GM23338 (cell line): ENCODE data around the gene LIPA. TPM values are rescaled to one million over a fixed set of nuclear protein-coding genes. Genes with fewer than 3 reads are reported as not detected.

Experiments used
- ATAC-seq: fragments of 200-7000 bp; cut with Tn5 transposase; 3 replicates; pipeline ENCODE4 v1.9.1; 2020
- DNase-seq: peaks from one replicate; pipeline ENCODE4 v3.0.0-alpha.2; 2015; ENCODE audit warnings: low spot score
- H2AFZ ChIP-seq: fragments of 200-600 bp; sonication (generic); 2 replicates; pipeline ENCODE4 v1.8.0; 2016; ENCODE audit warnings: antibody characterized with exemption, mild to moderate bottlenecking, moderate library complexity
- H3F3A ChIP-seq: fragments of 200-600 bp; sonication (generic); replicated peaks from 2 replicates; pipeline ENCODE4 v1.8.0; 2017; ENCODE audit warnings: antibody characterized with exemption, mixed run types, low read depth
- H3K27ac ChIP-seq: fragments of 200-600 bp; sonication (generic); 2 replicates; pipeline ENCODE4 v1.6.1; 2016; ENCODE audit warnings: low read depth
- H3K27me3 ChIP-seq: fragments of 200-600 bp; sonication (generic); 2 replicates; pipeline ENCODE4 v1.8.0; 2016; ENCODE audit warnings: mild to moderate bottlenecking, mixed run types, moderate library complexity; ENCODE audit not compliant: insufficient read depth
- H3K36me3 ChIP-seq: fragments of 200-600 bp; sonication (generic); 2 replicates; pipeline ENCODE4 v1.8.0; 2016; ENCODE audit warnings: mild to moderate bottlenecking; ENCODE audit not compliant: insufficient read depth
- H3K4me1 ChIP-seq: fragments of 200-600 bp; sonication (generic); 2 replicates; pipeline ENCODE4 v1.8.0; 2016; ENCODE audit warnings: mild to moderate bottlenecking, moderate library complexity; ENCODE audit not compliant: insufficient read depth
- H3K4me2 ChIP-seq: fragments of 200-600 bp; sonication (generic); 2 replicates; pipeline ENCODE4 v1.7.1; 2017; ENCODE audit warnings: mixed run types
- H3K4me3 ChIP-seq: fragments of 200-600 bp; sonication (generic); 2 replicates; pipeline ENCODE4 v1.6.1; 2016; ENCODE audit warnings: mixed run types
- H3K79me2 ChIP-seq: fragments of 200-600 bp; sonication (generic); replicated peaks from 2 replicates; pipeline ENCODE4 v1.8.0; 2017; ENCODE audit warnings: mild to moderate bottlenecking; ENCODE audit not compliant: insufficient read depth
- H3K9me2 ChIP-seq: fragments of 200-600 bp; sonication (generic); 2 replicates; pipeline ENCODE4 v1.8.0; 2017; ENCODE audit not compliant: insufficient read depth
- H4K20me1 ChIP-seq: fragments of 200-600 bp; sonication (generic); replicated peaks from 2 replicates; pipeline ENCODE4 v1.8.0; 2017; ENCODE audit warnings: mild to moderate bottlenecking; ENCODE audit not compliant: insufficient read depth
- H3K27ac Mint-ChIP-seq: 2 replicates; pipeline ENCODE4 v1.8.0; 2020; ENCODE audit warnings: inconsistent platforms, mild to moderate bottlenecking, moderate library complexity, mixed read lengths
- H3K27me3 Mint-ChIP-seq: 3 replicates; pipeline ENCODE4 v1.8.0; 2022; ENCODE audit warnings: low read depth, mild to moderate bottlenecking, moderate library complexity, mixed read lengths, inconsistent platforms; ENCODE audit not compliant: insufficient read depth, poor library complexity
- H3K36me3 Mint-ChIP-seq: 3 replicates; pipeline ENCODE4 v1.8.0; 2021; ENCODE audit warnings: low read depth, mild to moderate bottlenecking, inconsistent platforms, moderate library complexity, mixed read lengths
- H3K4me1 Mint-ChIP-seq: 3 replicates; pipeline ENCODE4 v1.8.0; 2020; ENCODE audit warnings: mild to moderate bottlenecking, inconsistent platforms, mixed read lengths
- H3K4me3 Mint-ChIP-seq: 3 replicates; pipeline ENCODE4 v1.8.0; 2021; ENCODE audit warnings: moderate library complexity, mild to moderate bottlenecking, inconsistent platforms, mixed read lengths
- H3K9me3 Mint-ChIP-seq: 3 replicates; pipeline ENCODE4 v1.8.0; 2020; ENCODE audit warnings: moderate library complexity, mild to moderate bottlenecking, inconsistent platforms, mixed read lengths
- EZH2 ChIP-seq: fragments of 200-600 bp; sonication (generic); IDR thresholded peaks from one replicate; pipeline ENCODE4 v1.8.0; 2017; ENCODE audit warnings: antibody characterized with exemption, mild to moderate bottlenecking, low read depth; ENCODE audit not compliant: unreplicated experiment
- NANOG ChIP-seq: IDR thresholded peaks from 2 replicates; pipeline ENCODE4 v1.6.1; 2016; ENCODE audit warnings: antibody characterized with exemption, borderline replicate concordance
- STAT1 ChIP-seq: IDR thresholded peaks from one replicate; pipeline ENCODE4 v1.6.1; 2016; ENCODE audit warnings: antibody characterized with exemption; ENCODE audit not compliant: unreplicated experiment
- ZNF462 ChIP-seq: fragments of 250-450 bp; sonication (Bioruptor Pico); IDR thresholded peaks from 2 replicates; pipeline ENCODE4 v1.5.0; 2020; ENCODE audit warnings: mild to moderate bottlenecking, moderate library complexity
- polyA plus RNA-seq: library from polyadenylated mRNA; unstranded; fragments of >200 nt; fragmentation: Nextera tagmentation; extraction: Ambion mirVana; gene quantifications from 2 replicates; pipeline ENCODE4 v1.2.1, GENCODE V29; 2016
- total RNA-seq: library from RNA; depleted of rRNA; stranded (reverse); fragments of >200 nt; shearing (Covaris generic); gene quantifications from 2 replicates; pipeline ENCODE4 v1.2.3, GENCODE V29; 2014
- TF ChIP-seq, protein P1 (sequence below): IDR thresholded peaks from one replicate; pipeline ENCODE4 v1.6.1; 2018; ENCODE audit warnings: antibody characterized with exemption; ENCODE audit not compliant: unreplicated experiment

LIPA gene
- total and polyA plus RNA-seq, 2 experiments from 2014 or later: 37.8 to 86.3 TPM

DNA sequence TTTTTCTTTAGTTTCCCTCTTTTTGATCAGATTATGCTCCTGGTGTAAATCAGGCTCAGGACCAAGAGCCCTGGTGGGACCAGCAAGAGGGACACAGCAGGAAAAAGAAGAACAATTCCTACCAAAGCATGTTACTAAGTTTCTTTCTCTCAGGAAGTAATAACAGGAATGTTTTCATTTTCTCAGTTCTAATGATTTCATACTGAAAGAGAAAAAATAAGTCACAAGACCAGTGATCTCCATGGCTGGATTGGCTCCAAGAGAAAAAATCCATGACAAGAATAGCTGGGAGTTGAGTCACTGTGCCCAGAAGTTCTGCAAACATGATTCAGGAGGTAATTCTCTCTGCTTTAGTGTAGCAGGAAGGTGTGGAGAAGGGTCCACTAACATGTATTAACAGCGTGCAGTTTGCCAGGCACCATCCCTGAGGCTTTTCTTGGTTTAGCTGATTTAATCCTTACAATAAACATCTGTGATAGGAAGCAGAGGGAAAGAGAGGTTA, 26.5 kb upstream of the LIPA start (continued):
- TF ChIP-seq ZNF462: no peak

DNA sequence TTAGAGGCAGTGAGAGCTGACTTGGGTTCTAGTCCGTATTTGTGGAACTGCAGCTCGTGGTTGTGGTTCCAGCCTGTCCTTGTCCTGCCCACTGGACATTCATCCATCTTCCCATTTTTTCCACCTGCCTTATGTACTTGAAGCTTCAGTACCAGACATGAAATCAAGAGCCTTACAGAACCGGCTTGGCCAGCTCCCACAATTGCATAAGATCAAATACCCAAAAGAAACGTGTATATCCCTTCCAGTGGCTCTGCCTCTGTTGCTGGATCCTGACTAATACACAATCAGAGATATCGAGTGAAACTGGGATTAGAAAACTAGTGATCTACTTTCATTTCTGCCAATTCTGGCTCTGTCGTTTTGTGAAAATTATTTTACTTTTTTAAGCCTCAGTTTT, 23.8 kb upstream of the LIPA start:
- Histone ChIP-seq H3K36me3 (no peaks in the 10 kb centered on the region), H3K4me1 (no peaks in the 10 kb centered on the region; the same call in 1 of the 2 replicates), H3F3A (no peaks in the 10 kb centered on the region), H3K4me2 (no peak overlapping the region), H3K4me3 (no peak overlapping the region), H3K27ac (no peak overlapping the region), H4K20me1 (no peaks in the 10 kb centered on the region), H2AFZ (peak overlapping the region; percentile 47; the same call in 1 of the 2 replicates), H3K27me3 (no peaks in the 10 kb centered on the region), H3K79me2 (no peaks in the 10 kb centered on the region), H3K9me2 (0 out of 2 replicates have a peak, but pooled peaks cover 8% of the 10 kb centered on the region)
- no peak for DNase-seq
- no peaks in the 10 kb centered on the region for H3K27me3 Mint-ChIP-seq
- H3K27ac Mint-ChIP-seq: no peak overlapping the region
- no peaks in the 10 kb centered on the region for H3K9me3 Mint-ChIP-seq
- H3K36me3 Mint-ChIP-seq: no peaks in the 10 kb centered on the region
- H3K4me1 Mint-ChIP-seq: peaks cover 3% of the 10 kb centered on the region; the same call in 2 of the 3 replicates
- H3K4me3 Mint-ChIP-seq: no peak overlapping the region
- no peak for ATAC-seq
- TF ChIP-seq NANOG (no peak), ZNF462 (no peak), EZH2 (no peak), STAT1 (no peak)
- TF ChIP-seq, protein P1, sequence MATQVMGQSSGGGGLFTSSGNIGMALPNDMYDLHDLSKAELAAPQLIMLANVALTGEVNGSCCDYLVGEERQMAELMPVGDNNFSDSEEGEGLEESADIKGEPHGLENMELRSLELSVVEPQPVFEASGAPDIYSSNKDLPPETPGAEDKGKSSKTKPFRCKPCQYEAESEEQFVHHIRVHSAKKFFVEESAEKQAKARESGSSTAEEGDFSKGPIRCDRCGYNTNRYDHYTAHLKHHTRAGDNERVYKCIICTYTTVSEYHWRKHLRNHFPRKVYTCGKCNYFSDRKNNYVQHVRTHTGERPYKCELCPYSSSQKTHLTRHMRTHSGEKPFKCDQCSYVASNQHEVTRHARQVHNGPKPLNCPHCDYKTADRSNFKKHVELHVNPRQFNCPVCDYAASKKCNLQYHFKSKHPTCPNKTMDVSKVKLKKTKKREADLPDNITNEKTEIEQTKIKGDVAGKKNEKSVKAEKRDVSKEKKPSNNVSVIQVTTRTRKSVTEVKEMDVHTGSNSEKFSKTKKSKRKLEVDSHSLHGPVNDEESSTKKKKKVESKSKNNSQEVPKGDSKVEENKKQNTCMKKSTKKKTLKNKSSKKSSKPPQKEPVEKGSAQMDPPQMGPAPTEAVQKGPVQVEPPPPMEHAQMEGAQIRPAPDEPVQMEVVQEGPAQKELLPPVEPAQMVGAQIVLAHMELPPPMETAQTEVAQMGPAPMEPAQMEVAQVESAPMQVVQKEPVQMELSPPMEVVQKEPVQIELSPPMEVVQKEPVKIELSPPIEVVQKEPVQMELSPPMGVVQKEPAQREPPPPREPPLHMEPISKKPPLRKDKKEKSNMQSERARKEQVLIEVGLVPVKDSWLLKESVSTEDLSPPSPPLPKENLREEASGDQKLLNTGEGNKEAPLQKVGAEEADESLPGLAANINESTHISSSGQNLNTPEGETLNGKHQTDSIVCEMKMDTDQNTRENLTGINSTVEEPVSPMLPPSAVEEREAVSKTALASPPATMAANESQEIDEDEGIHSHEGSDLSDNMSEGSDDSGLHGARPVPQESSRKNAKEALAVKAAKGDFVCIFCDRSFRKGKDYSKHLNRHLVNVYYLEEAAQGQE: no peak
